ENCODE results near the gene SLC43A1. TPM values are rescaled to one million over a fixed set of nuclear protein-coding genes. Genes with fewer than 3 reads are reported as not detected.

Gene SLC43A1
- total and polyA plus RNA-seq, 4 donors: 85.6 to 171 (median 107) TPM

- Histone ChIP-seq H3K27me3 (ENCODE audit: control insufficient read depth in 4 of 4, insufficient read depth in 4 of 4, low read length in 3 of 4) (no peaks in the 10 kb centered on the region), H3K27ac (ENCODE audit: low read depth in 1 of 2, low read length in 2 of 2) (peak overlapping the region; percentile 79 to 84), H3K9me3 (ENCODE audit: control insufficient read depth in 4 of 4, low read length in 3 of 4) (no peaks in the 10 kb centered on the region), H3K36me3 (ENCODE audit: control insufficient read depth in 4 of 4, insufficient read depth in 3 of 4, low read depth in 1 of 4, low read length in 3 of 4) (peaks cover 0 to 8% (median 2%) of the 10 kb centered on the region in 4 donors), H3K9ac (ENCODE audit: low read depth in 1 of 2, low read length in 2 of 2) (peak overlapping the region; percentile 16 to 64), H3K4me3 (ENCODE audit: low read depth in 1 of 3, low read length in 3 of 3) (peak overlapping the region; percentile 79 to 97 (median 93)), H3K4me1 (ENCODE audit: control insufficient read depth in 4 of 4, insufficient read depth in 4 of 4, low read length in 3 of 4) (peaks cover 1 to 29% (median 22%) of the 10 kb centered on the region in 4 donors)
- WGBS: 7% methylated on average over 35 of the region's 35 CpGs
- peak; percentile 61 for DNase-seq (ENCODE audit: low spot score)
- TF ChIP-seq EGR1 (IDR thresholded peaks at IDR 0.05; ENCODE audit: low read depth in 2 of 2): no peak
- TF ChIP-seq GABPA (IDR thresholded peaks at IDR 0.05 in 1 of 2, conservative IDR thresholded peaks at IDR 0.05 in 1 of 2): no peak
- no peak for TF ChIP-seq SP1 (IDR thresholded peaks at IDR 0.05)
- no peak for TF ChIP-seq HNF4A (conservative IDR thresholded peaks at IDR 0.05)
- TF ChIP-seq TAF1 (conservative IDR thresholded peaks at IDR 0.05): no peak
- TF ChIP-seq RXRA (IDR thresholded peaks at IDR 0.05): no peak
- TF ChIP-seq ATF3 (IDR thresholded peaks at IDR 0.05): no peak
- no peak for TF ChIP-seq ZBTB33 (IDR thresholded peaks at IDR 0.05)
- no peak for TF ChIP-seq RAD21 (IDR thresholded peaks at IDR 0.05)
- no peak for TF ChIP-seq REST (IDR thresholded peaks at IDR 0.05)
- TF ChIP-seq HNF4G (IDR thresholded peaks at IDR 0.05): no peak
- no peak for TF ChIP-seq NR2F2 (IDR thresholded peaks at IDR 0.05)
- TF ChIP-seq MAX (IDR thresholded peaks at IDR 0.05): no peak
These were observed 1.5 kb downstream of the SLC43A1 start for GRCh38 chr11:57513911-57514537.

GRCh38 chr11:57513452-57513795 lies 2.1 kb downstream of the SLC43A1 start:
- DNase-seq (ENCODE audit: low spot score): no peak
- H3K9ac ChIP-seq (ENCODE audit: low read depth in 1 of 2, low read length in 2 of 2): no peak overlapping the region
- 38% methylated on average over 1 of the region's 1 CpG for WGBS
- H3K27me3 ChIP-seq (ENCODE audit: control insufficient read depth in 4 of 4, insufficient read depth in 4 of 4, low read length in 3 of 4): no peaks in the 10 kb centered on the region
- H3K4me1 ChIP-seq (ENCODE audit: control insufficient read depth in 4 of 4, insufficient read depth in 4 of 4, low read length in 3 of 4): peaks cover 1 to 35% (median 27%) of the 10 kb centered on the region in 4 donors
- no peaks in the 10 kb centered on the region for H3K9me3 ChIP-seq (ENCODE audit: control insufficient read depth in 4 of 4, low read length in 3 of 4)
- H3K36me3 ChIP-seq (ENCODE audit: control insufficient read depth in 4 of 4, insufficient read depth in 3 of 4, low read depth in 1 of 4, low read length in 3 of 4): peaks cover 0 to 8% (median 4%) of the 10 kb centered on the region in 4 donors
- TF ChIP-seq JUND (IDR thresholded peaks at IDR 0.05) (no peak), RAD21 (IDR thresholded peaks at IDR 0.05) (no peak), ATF3 (IDR thresholded peaks at IDR 0.05) (no peak), REST (IDR thresholded peaks at IDR 0.05) (no peak), HNF4A (conservative IDR thresholded peaks at IDR 0.05) (no peak), MAX (IDR thresholded peaks at IDR 0.05) (no peak), YY1 (IDR thresholded peaks at IDR 0.05) (no peak), HNF4G (IDR thresholded peaks at IDR 0.05) (no peak), TAF1 (conservative IDR thresholded peaks at IDR 0.05) (no peak), FOXA2 (IDR thresholded peaks at IDR 0.05) (no peak), SP1 (IDR thresholded peaks at IDR 0.05) (no peak), GABPA (IDR thresholded peaks at IDR 0.05 in 1 of 2, conservative IDR thresholded peaks at IDR 0.05 in 1 of 2) (no peak), CTCF (IDR thresholded peaks at IDR 0.05; ENCODE audit: low read depth, low read length, missing input control) (no peak), RXRA (IDR thresholded peaks at IDR 0.05) (no peak), EGR1 (IDR thresholded peaks at IDR 0.05; ENCODE audit: low read depth in 2 of 2) (no peak)
- H3K4me3 ChIP-seq (ENCODE audit: low read depth in 1 of 3, low read length in 3 of 3): peak overlapping the region; percentile 41 to 97 (median 93)
- H3K27ac ChIP-seq (ENCODE audit: low read depth in 1 of 2, low read length in 2 of 2): no peak overlapping the region

Measured in liver (tissue), 9 donors.